GM12874 (cell line): Measurements from ENCODE around the gene TP63.

Experiments used
- CTCF ChIP-seq: IDR thresholded peaks from 2 replicates; pipeline ENCODE4 v1.5.1; 2011; ENCODE audit warnings: low read depth, mild to moderate bottlenecking, control low read depth, low read length, moderate library complexity; ENCODE audit not compliant: insufficient read depth

TP63 gene

GRCh38 chr3:189786479-189787064, 155.4 kb downstream of the TP63 start:
- no peak for TF ChIP-seq CTCF

GRCh38 chr3:189787191-189787590, 156.0 kb downstream of the TP63 start:
- TF ChIP-seq CTCF = no peak

- TF ChIP-seq CTCF = no peak
These were observed 156.4 kb downstream of the TP63 start for GRCh38 chr3:189787632-189788031.

GRCh38 chr3:189789432-189789831, 158.2 kb downstream of the TP63 start:
- TF ChIP-seq CTCF = no peak

GRCh38 chr3:189790658-189791057, 159.5 kb downstream of the TP63 start:
- no peak for TF ChIP-seq CTCF

GRCh38 chr3:189792046-189792929, 161.1 kb downstream of the TP63 start:
- TF ChIP-seq CTCF = no peak

- TF ChIP-seq CTCF = no peak
These were observed 163.3 kb downstream of the TP63 start for GRCh38 chr3:189794518-189794917.
